H1 (cell line): ENCODE data around the gene RREB1. TPM values are rescaled to one million over a fixed set of nuclear protein-coding genes. Genes with fewer than 3 reads are reported as not detected.

Source experiments
- CTCF ChIA-PET: fragments of 300-600 bp; sonication (Branson Sonifier 250); formaldehyde crosslinking; loops from one replicate; lab custom pipeline; 2021; ENCODE audit not compliant: partially characterized antibody; lab: Charles Lee
- POLR2A ChIA-PET: fragments of 300-600 bp; sonication (Branson Sonifier 250); formaldehyde crosslinking; loops from one replicate; lab custom pipeline; 2021; ENCODE audit warnings: inconsistent platforms; ENCODE audit not compliant: partially characterized antibody; lab: Charles Lee
- DNase-seq, 2 experiments: peaks; one replicate each; pipeline versions ENCODE4 v3.0.0 to v3.0.0-alpha.2; 2010 to 2022; ENCODE audit warnings: low spot score in 2 of 2, low read depth in 1 of 2, mixed read lengths in 1 of 2
- FAIRE-seq: peaks from 2 replicates; lab custom pipeline; 2011; peaks lifted over from hg19 to GRCh38; lab: Jason Lieb, UNC
- H2AFZ ChIP-seq: 2 replicates; pipeline ENCODE4 v1.8.1; 2012; ENCODE audit warnings: low read length, inconsistent platforms
- H2AK5ac ChIP-seq: 2 replicates; pipeline ENCODE4 v1.6.1; 2013; ENCODE audit warnings: low read depth, low read length
- H2BK120ac ChIP-seq: replicated peaks from 2 replicates; pipeline ENCODE3; 2013; ENCODE audit warnings: low read depth, low read length, inconsistent platforms
- H2BK12ac ChIP-seq: 2 replicates; pipeline ENCODE4 v1.6.1; 2013; ENCODE audit warnings: low read depth, low read length
- H2BK15ac ChIP-seq: 2 replicates; pipeline ENCODE4 v1.6.1; 2013; ENCODE audit warnings: low read length
- H2BK20ac ChIP-seq: 2 replicates; pipeline ENCODE4 v1.6.1; 2013; ENCODE audit warnings: low read length
- H2BK5ac ChIP-seq: 2 replicates; pipeline ENCODE4 v1.6.1; 2013; ENCODE audit warnings: low read depth, low read length
- H3K14ac ChIP-seq: 2 replicates; pipeline ENCODE4 v1.6.1; 2013; ENCODE audit warnings: inconsistent platforms; ENCODE audit not compliant: insufficient read length
- H3K18ac ChIP-seq: 2 replicates; pipeline ENCODE4 v1.6.1; 2013; ENCODE audit warnings: low read length; ENCODE audit errors: extremely low read depth
- H3K23ac ChIP-seq: 2 replicates; pipeline ENCODE4 v1.6.1; 2013; ENCODE audit warnings: inconsistent platforms; ENCODE audit not compliant: insufficient read length
- H3K23me2 ChIP-seq: 2 replicates; pipeline ENCODE4 v1.6.1; 2013; ENCODE audit warnings: low read depth, low read length
- H3K27ac ChIP-seq: 2 replicates; pipeline ENCODE4 v1.6.1; 2011; ENCODE audit warnings: low read depth, low read length, inconsistent platforms
- H3K27me3 ChIP-seq, 4 experiments: replicated peaks in 1 of 4; 1 replicate in 1 of 4; 2 replicates in 3 of 4; pipeline versions ENCODE4 v1.6.1 to v1.8.1; 2011 to 2013; ENCODE audit warnings: low read length in 3 of 4, mild to moderate bottlenecking in 3 of 4, inconsistent platforms in 2 of 4, mixed read lengths in 2 of 4, moderate library complexity in 1 of 4; ENCODE audit not compliant: control insufficient read depth in 3 of 4, insufficient read depth in 3 of 4; ENCODE audit errors: extremely low read depth in 1 of 4
- H3K36me3 ChIP-seq, 4 experiments: 2 replicates each; pipeline versions ENCODE4 v1.6.1 to v1.8.1; 2011 to 2013; ENCODE audit warnings: mild to moderate bottlenecking in 4 of 4, low read length in 3 of 4, moderate library complexity in 2 of 4, control low read depth in 1 of 4, inconsistent platforms in 1 of 4; ENCODE audit not compliant: insufficient read depth in 4 of 4, control insufficient read depth in 2 of 4
- H3K4ac ChIP-seq: replicated peaks from 2 replicates; pipeline ENCODE3; 2013; ENCODE audit warnings: low read length, low read depth, mixed read lengths, inconsistent platforms; ENCODE audit not compliant: insufficient read length
- H3K4me1 ChIP-seq, 4 experiments: replicated peaks in 1 of 4; 1 replicate in 1 of 4; 2 replicates in 3 of 4; pipeline versions ENCODE4 v1.6.1 to v1.8.1; 2011 to 2013; ENCODE audit warnings: low read length in 3 of 4, inconsistent platforms in 2 of 4, mixed read lengths in 1 of 4; ENCODE audit not compliant: insufficient read depth in 4 of 4, control insufficient read depth in 3 of 4
- H3K4me2 ChIP-seq, 2 experiments: 2 replicates each; pipeline versions ENCODE4 v1.6.1 to v1.8.1; 2011 to 2013; ENCODE audit warnings: low read depth in 2 of 2, low read length in 2 of 2, control low read depth in 1 of 2, inconsistent platforms in 1 of 2, mild to moderate bottlenecking in 1 of 2; ENCODE audit not compliant: insufficient read depth in 1 of 2
- H3K4me3 ChIP-seq, 4 experiments: fragments of 200-600, 300-600 bp in 1 of 4; sonication (generic), shearing (Covaris generic), sonication (Bioruptor Twin) in 1 of 4; 2 replicates each; pipeline versions ENCODE4 v1.5.1 to v1.8.1; 2011 to 2016; ENCODE audit warnings: low read length in 4 of 4, low read depth in 3 of 4, control low read depth in 2 of 4, inconsistent platforms in 2 of 4, mild to moderate bottlenecking in 2 of 4, mixed read lengths in 1 of 4, moderate library complexity in 1 of 4; ENCODE audit not compliant: insufficient read depth in 2 of 4; ENCODE audit errors: extremely low read depth in 1 of 4
- H3K56ac ChIP-seq: replicated peaks from 2 replicates; pipeline ENCODE3; 2013; ENCODE audit warnings: low read depth, mild to moderate bottlenecking, mixed read lengths, low read length, inconsistent platforms; ENCODE audit not compliant: insufficient read length
- H3K79me1 ChIP-seq: 2 replicates; pipeline ENCODE4 v1.6.1; 2013; ENCODE audit warnings: low read depth, low read length, control low read depth
- H3K79me2 ChIP-seq, 2 experiments: 2 replicates each; pipeline versions ENCODE4 v1.6.1 to v1.8.1; 2012 to 2013; ENCODE audit warnings: low read length in 2 of 2, mild to moderate bottlenecking in 2 of 2, inconsistent platforms in 1 of 2; ENCODE audit not compliant: insufficient read depth in 2 of 2, control insufficient read depth in 1 of 2
- H3K9ac ChIP-seq, 4 experiments: replicated peaks in 1 of 4; 1 replicate in 1 of 4; 2 replicates in 3 of 4; pipeline versions ENCODE4 v1.6.1 to v1.8.1; 2011 to 2013; ENCODE audit warnings: low read depth in 3 of 4, low read length in 3 of 4, control low read depth in 2 of 4, mild to moderate bottlenecking in 2 of 4, moderate library complexity in 2 of 4, inconsistent platforms in 1 of 4; ENCODE audit errors: extremely low read depth in 1 of 4
- H3K9me3 ChIP-seq, 2 experiments: 2 replicates each; pipeline versions ENCODE4 v1.6.1 to v1.8.1; 2012 to 2013; ENCODE audit warnings: mild to moderate bottlenecking in 2 of 2, moderate library complexity in 2 of 2, control low read depth in 1 of 2, inconsistent platforms in 1 of 2, low read depth in 1 of 2, low read length in 1 of 2, mixed read lengths in 1 of 2; ENCODE audit not compliant: insufficient read depth in 2 of 2
- H4K20me1 ChIP-seq, 2 experiments: replicated peaks in 1 of 2; 2 replicates each; pipeline versions ENCODE3 to v1.8.1; 2011 to 2013; ENCODE audit warnings: inconsistent platforms in 2 of 2, low read length in 2 of 2, mild to moderate bottlenecking in 1 of 2; ENCODE audit not compliant: insufficient read depth in 2 of 2, control insufficient read depth in 1 of 2
- H4K5ac ChIP-seq: 2 replicates; pipeline ENCODE4 v1.6.1; 2013; ENCODE audit warnings: low read length, low read depth, mixed read lengths, inconsistent platforms; ENCODE audit not compliant: insufficient read length
- H4K8ac ChIP-seq: 2 replicates; pipeline ENCODE4 v1.8.0; 2013; ENCODE audit warnings: mild to moderate bottlenecking, moderate library complexity, low read length, inconsistent platforms; ENCODE audit not compliant: insufficient read depth; ENCODE audit errors: extremely low read depth
- H4K91ac ChIP-seq: replicated peaks from 2 replicates; pipeline ENCODE3; 2013; ENCODE audit warnings: low read length, mixed read lengths, inconsistent platforms; ENCODE audit not compliant: insufficient read length
- GABPA ChIP-seq: IDR thresholded peaks from 2 replicates; pipeline ENCODE4 v1.6.1; 2011; ENCODE audit warnings: mild to moderate bottlenecking, low read length, moderate library complexity, borderline replicate concordance; ENCODE audit not compliant: insufficient read depth
- SIN3A ChIP-seq, 2 experiments: IDR thresholded peaks in 1 of 2; conservative IDR thresholded peaks in 1 of 2; 2 replicates each; pipeline ENCODE4 v1.6.1; 2011 to 2012; ENCODE audit warnings: low read length in 2 of 2, improper control_type of control experiment in 1 of 2, low read depth in 1 of 2, mild to moderate bottlenecking in 1 of 2
- TAF7 ChIP-seq: optimal IDR thresholded peaks from 2 replicates; pipeline ENCODE3; 2011; ENCODE audit warnings: low read depth, mild to moderate bottlenecking, inconsistent platforms, low read length, moderate library complexity, borderline replicate concordance
- WGBS, 2 experiments: shearing (Covaris generic) in 1 of 2; methylation state at CpG; one replicate each; pipeline versions ENCODE4 v1.1.6 to v1.1.7; 2013 to 2015; ENCODE audit warnings: low lambda C conversion rate in 2 of 2, mixed read lengths in 2 of 2, inconsistent platforms in 1 of 2, low coverage in 1 of 2, missing lambda C conversion rate in 1 of 2; ENCODE audit not compliant: insufficient replicate concordance in 2 of 2, insufficient coverage in 1 of 2, insufficient read length in 1 of 2; ENCODE audit errors: extremely low coverage in 1 of 2, missing lambda C conversion rate in 1 of 2; 5-methylcytosine and 5-hydroxymethylcytosine counted together
- polyA plus RNA-seq, 7 experiments: library from polyadenylated mRNA; depleted of rRNA in 3 of 7; stranded (reverse) in 5 of 7; unstranded in 2 of 7; fragments of >200 nt in 5 of 7; fragments of 200-250 nt in 2 of 7; gene quantifications; 1 replicate in 5 of 7; 2 replicates in 1 of 7; 4 replicates in 1 of 7; pipeline versions ENCODE4 v1.2.1 to v1.2.3, GENCODE V29; 2011 to 2013; ENCODE audit warnings: missing spikeins in 2 of 7, mixed read lengths in 2 of 7
- total RNA-seq: library from RNA; stranded (reverse); fragmentation: NEBNext Ultra II Directional; extraction: Animal tissue kit (Norgen Biotek cat#: 25700); gene quantifications from 2 replicates; pipeline ENCODE4 v1.2.1, GENCODE V29; 2021
- TF ChIP-seq, protein P1 (sequence below): IDR thresholded peaks from 2 replicates; pipeline ENCODE4 v1.6.1; 2012; ENCODE audit warnings: inconsistent platforms

RREB1 gene
- total and polyA plus RNA-seq, 2 of the 8 experiments (the other 6 are each of a cell fraction or from before 2014, with no cell fraction given) = 3.9 to 34.7 TPM

DNA sequence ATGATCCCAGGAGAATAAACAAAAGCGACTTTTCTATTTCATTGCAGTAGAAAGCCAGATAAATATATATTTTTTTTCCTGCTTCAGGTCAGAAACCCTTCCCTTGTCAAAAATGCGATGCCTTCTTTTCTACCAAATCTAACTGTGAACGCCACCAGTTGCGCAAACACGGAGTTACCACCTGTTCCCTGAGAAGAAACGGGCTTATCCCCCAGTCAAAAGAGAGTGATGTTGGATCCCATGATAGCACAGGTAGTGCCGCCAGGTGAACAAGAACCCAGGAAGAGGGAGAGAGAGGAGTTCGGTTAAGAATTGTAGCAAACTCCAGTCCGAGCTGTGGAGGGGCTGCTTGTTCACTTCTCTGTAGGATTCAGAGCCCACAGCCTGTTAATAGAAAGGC lies 132.6 kb downstream of the RREB1 start:
- no peak overlapping the region for H3K18ac ChIP-seq
- no peak overlapping the region for H4K8ac ChIP-seq
- H2AFZ ChIP-seq = no peak overlapping the region
- H3K4me1 ChIP-seq = peaks cover 9 to 23% (median 14%) of the 10 kb centered on the region in 4 experiments
- no peak for FAIRE-seq
- no peaks in the 10 kb centered on the region for H3K36me3 ChIP-seq
- H3K79me2 ChIP-seq = no peaks in the 10 kb centered on the region
- no peak overlapping the region for H3K4me2 ChIP-seq
- ChIA-PET CTCF (no interaction called here), POLR2A (no interaction called here)
- H2AK5ac ChIP-seq = no peak overlapping the region
- H2BK5ac ChIP-seq = no peak overlapping the region
- H3K23me2 ChIP-seq = no peaks in the 10 kb centered on the region
- H2BK15ac ChIP-seq = no peak overlapping the region
- H3K27ac ChIP-seq = no peak overlapping the region
- no peak overlapping the region for H3K56ac ChIP-seq
- no peak for DNase-seq
- H3K14ac ChIP-seq = no peak overlapping the region
- H2BK120ac ChIP-seq = no peak overlapping the region
- no peak overlapping the region for H3K4ac ChIP-seq
- H4K91ac ChIP-seq = no peak overlapping the region
- no peak overlapping the region for H4K5ac ChIP-seq
- H3K9me3 ChIP-seq = no peaks in the 10 kb centered on the region
- H3K4me3 ChIP-seq = no peak overlapping the region
- WGBS, 2 experiments = 90% methylated on average over 9 of the region's 9 CpGs; no CpG with 5 or more reads in 1 of the 2 experiments
- peaks cover 4% of the 10 kb centered on the region; the same call in 1 of the 2 replicates for H3K79me1 ChIP-seq
- no peaks in the 10 kb centered on the region for H4K20me1 ChIP-seq
- no peaks in the 10 kb centered on the region for H3K27me3 ChIP-seq
- no peak overlapping the region for H3K9ac ChIP-seq
- no peak overlapping the region for H3K23ac ChIP-seq
- H2BK20ac ChIP-seq = no peak overlapping the region
- no peak overlapping the region for H2BK12ac ChIP-seq
- TF ChIP-seq TAF7 (no peak), SIN3A (conservative IDR thresholded peaks at IDR 0.05 in 1 of 2, IDR thresholded peaks at IDR 0.05 in 1 of 2; ENCODE audit: low read depth in 1 of 2, low read length in 2 of 2) (no peak), GABPA (no peak)
- TF ChIP-seq, protein P1, sequence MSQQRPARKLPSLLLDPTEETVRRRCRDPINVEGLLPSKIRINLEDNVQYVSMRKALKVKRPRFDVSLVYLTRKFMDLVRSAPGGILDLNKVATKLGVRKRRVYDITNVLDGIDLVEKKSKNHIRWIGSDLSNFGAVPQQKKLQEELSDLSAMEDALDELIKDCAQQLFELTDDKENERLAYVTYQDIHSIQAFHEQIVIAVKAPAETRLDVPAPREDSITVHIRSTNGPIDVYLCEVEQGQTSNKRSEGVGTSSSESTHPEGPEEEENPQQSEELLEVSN = no peak
